HEK293 (cell line): ENCODE data around the gene IRS1.

Source experiments
- CTCF ChIA-PET: fragments of 350-600 bp; formaldehyde crosslinking; extraction: SDS; loops from one replicate; lab custom pipeline; 2021; ENCODE audit warnings: antibody characterized with exemption; lab: Yijun Ruan, JAX
- POLR2A ChIA-PET: fragments of 300-600 bp; formaldehyde crosslinking; extraction: SDS; loops from one replicate; lab custom pipeline; 2020; ENCODE audit warnings: antibody characterized with exemption, inconsistent platforms; lab: Yijun Ruan, JAX
- H3K27ac ChIP-seq: fragments of 200-500 bp; sonication (Bioruptor generic); 2 replicates; pipeline ENCODE4 v1.5.1; 2014; ENCODE audit warnings: low read depth, low read length, control low read depth, inconsistent platforms; ENCODE audit errors: extremely low read depth
- H3K36me3 ChIP-seq, 2 experiments: fragments of 200-500 bp in 1 of 2; sonication (Bioruptor generic) in 1 of 2; 1 replicate in 1 of 2; 2 replicates in 1 of 2; pipeline ENCODE4 v1.5.1; 2014 to 2017; ENCODE audit warnings: inconsistent platforms in 2 of 2, low read length in 2 of 2; ENCODE audit not compliant: control insufficient read depth in 2 of 2, insufficient read depth in 1 of 2
- H3K4me1 ChIP-seq: fragments of 200-500 bp; sonication (Bioruptor generic); 2 replicates; pipeline ENCODE4 v1.5.1; 2014; ENCODE audit warnings: mild to moderate bottlenecking, low read length, inconsistent platforms; ENCODE audit not compliant: control insufficient read depth, insufficient read depth
- H3K4me3 ChIP-seq: 2 replicates; pipeline ENCODE4 v1.5.1; 2011; ENCODE audit warnings: low read depth, mild to moderate bottlenecking, control low read depth, low read length, moderate library complexity
- H3K9me3 ChIP-seq: fragments of 200-500 bp; sonication (Bioruptor generic); 2 replicates; pipeline ENCODE4 v1.5.1; 2014; ENCODE audit warnings: low read depth, low read length, inconsistent platforms; ENCODE audit not compliant: control insufficient read depth, insufficient read depth
- BCL11A ChIP-seq: fragments of 450-650 bp; formaldehyde crosslinking; IDR thresholded peaks from 2 replicates; pipeline ENCODE4 v1.5.1; 2016; ENCODE audit warnings: low read depth, missing biosample characterization, missing genetic modification characterization
- BCL6B ChIP-seq: fragments of 450-650 bp; formaldehyde crosslinking; IDR thresholded peaks from 2 replicates; pipeline ENCODE4 v1.5.1; 2017; ENCODE audit warnings: missing biosample characterization, missing genetic modification characterization
- KLF10 ChIP-seq: fragments of 450-650 bp; IDR thresholded peaks from 2 replicates; pipeline ENCODE4 v1.5.1; 2018; ENCODE audit warnings: missing biosample characterization, mild to moderate bottlenecking, missing genetic modification characterization
- MZF1 ChIP-seq: fragments of 450-650 bp; formaldehyde crosslinking; IDR thresholded peaks from 2 replicates; pipeline ENCODE4 v1.5.1; 2017; ENCODE audit warnings: missing biosample characterization, missing genetic modification characterization, borderline replicate concordance
- PRDM1 ChIP-seq: fragments of 450-650 bp; formaldehyde crosslinking; IDR thresholded peaks from 2 replicates; pipeline ENCODE4; 2016; ENCODE audit warnings: missing biosample characterization, missing genetic modification characterization
- WT1 ChIP-seq: fragments of 450-650 bp; formaldehyde crosslinking; IDR thresholded peaks from 2 replicates; pipeline ENCODE4 v1.5.1; 2016; ENCODE audit warnings: missing biosample characterization, missing genetic modification characterization
- ZNF132 ChIP-seq: fragments of 450-650 bp; formaldehyde crosslinking; IDR thresholded peaks from 2 replicates; pipeline ENCODE4 v1.5.1; 2017; ENCODE audit warnings: missing biosample characterization, missing genetic modification characterization, borderline replicate concordance
- ZNF146 ChIP-seq: fragments of 450-650 bp; formaldehyde crosslinking; IDR thresholded peaks from 2 replicates; pipeline ENCODE4 v1.5.1; 2016; ENCODE audit warnings: missing biosample characterization, missing genetic modification characterization
- ZNF274 ChIP-seq, 2 experiments: fragments of 200-500 bp in 1 of 2; fragments of 450-650 bp in 1 of 2; sonication (Bioruptor generic) in 1 of 2; formaldehyde crosslinking in 1 of 2; IDR thresholded peaks; 2 replicates each; pipeline versions ENCODE4 v1.5.1 to v1.6.1; 2014 to 2016; ENCODE audit warnings: borderline replicate concordance in 1 of 2, inconsistent platforms in 1 of 2, low read length in 1 of 2, missing biosample characterization in 1 of 2, missing genetic modification characterization in 1 of 2
- ZNF341 ChIP-seq: fragments of 450-650 bp; formaldehyde crosslinking; IDR thresholded peaks from 2 replicates; pipeline ENCODE4; 2016; ENCODE audit warnings: low read depth, missing biosample characterization, missing genetic modification characterization
- ZNF366 ChIP-seq: fragments of 450-650 bp; formaldehyde crosslinking; conservative IDR thresholded peaks from 2 replicates; pipeline ENCODE4 v1.5.1; 2016; ENCODE audit warnings: missing biosample characterization, missing genetic modification characterization
- ZNF37A ChIP-seq: fragments of 450-650 bp; IDR thresholded peaks from 2 replicates; pipeline ENCODE4 v1.5.1; 2018; ENCODE audit warnings: missing biosample characterization, missing genetic modification characterization
- ZNF677 ChIP-seq: fragments of 450-650 bp; IDR thresholded peaks from 2 replicates; pipeline ENCODE4 v1.5.0; 2018; ENCODE audit warnings: missing biosample characterization, mild to moderate bottlenecking, missing genetic modification characterization, moderate library complexity
- ZNF692 ChIP-seq: fragments of 450-650 bp; formaldehyde crosslinking; IDR thresholded peaks from 2 replicates; pipeline ENCODE4 v1.5.1; 2016; ENCODE audit warnings: missing biosample characterization, missing genetic modification characterization
- ZNF792 ChIP-seq: fragments of 450-650 bp; formaldehyde crosslinking; IDR thresholded peaks from 2 replicates; pipeline ENCODE4 v1.5.1; 2016; ENCODE audit warnings: missing biosample characterization, missing genetic modification characterization
- ZNF830 ChIP-seq: fragments of 450-650 bp; IDR thresholded peaks from 2 replicates; pipeline ENCODE4 v1.5.0; 2018; ENCODE audit warnings: missing biosample characterization, missing genetic modification characterization, low read depth, mild to moderate bottlenecking, moderate library complexity
- ZSCAN4 ChIP-seq: fragments of 450-650 bp; formaldehyde crosslinking; IDR thresholded peaks from 2 replicates; pipeline ENCODE4 v1.5.1; 2017; ENCODE audit warnings: missing biosample characterization, missing genetic modification characterization
- TF ChIP-seq, protein P1 (sequence below): fragments of 450-650 bp; formaldehyde crosslinking; optimal IDR thresholded peaks from 2 replicates; pipeline ENCODE3; 2016; ENCODE audit warnings: missing biosample characterization, mild to moderate bottlenecking, missing genetic modification characterization
- TF ChIP-seq, protein P2 (sequence below): fragments of 450-650 bp; formaldehyde crosslinking; IDR thresholded peaks from 2 replicates; pipeline ENCODE4 v1.5.1; 2016; ENCODE audit warnings: missing biosample characterization, missing genetic modification characterization

IRS1 gene

GRCh38 chr2:226717719-226718118, 81.9 kb downstream of the IRS1 start:
- no peaks in the 10 kb centered on the region for H3K36me3 ChIP-seq
- no peak overlapping the region for H3K27ac ChIP-seq
- TF ChIP-seq MZF1 = no peak
- no peak for TF ChIP-seq ZNF37A (tag by site-specific recombination)
- TF ChIP-seq ZSCAN4 = no peak
- TF ChIP-seq ZNF366 (tag by site-specific recombination) = no peak
- TF ChIP-seq BCL6B (tag by site-specific recombination) = no peak
- TF ChIP-seq ZNF677 (tag by site-specific recombination) = no peak
- TF ChIP-seq, protein P1, sequence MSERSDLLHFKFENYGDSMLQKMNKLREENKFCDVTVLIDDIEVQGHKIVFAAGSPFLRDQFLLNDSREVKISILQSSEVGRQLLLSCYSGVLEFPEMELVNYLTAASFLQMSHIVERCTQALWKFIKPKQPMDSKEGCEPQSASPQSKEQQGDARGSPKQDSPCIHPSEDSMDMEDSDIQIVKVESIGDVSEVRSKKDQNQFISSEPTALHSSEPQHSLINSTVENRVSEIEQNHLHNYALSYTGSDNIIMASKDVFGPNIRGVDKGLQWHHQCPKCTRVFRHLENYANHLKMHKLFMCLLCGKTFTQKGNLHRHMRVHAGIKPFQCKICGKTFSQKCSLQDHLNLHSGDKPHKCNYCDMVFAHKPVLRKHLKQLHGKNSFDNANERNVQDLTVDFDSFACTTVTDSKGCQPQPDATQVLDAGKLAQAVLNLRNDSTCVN = no peak
- TF ChIP-seq ZNF792 (tag by site-specific recombination) = no peak
- TF ChIP-seq, protein P2, sequence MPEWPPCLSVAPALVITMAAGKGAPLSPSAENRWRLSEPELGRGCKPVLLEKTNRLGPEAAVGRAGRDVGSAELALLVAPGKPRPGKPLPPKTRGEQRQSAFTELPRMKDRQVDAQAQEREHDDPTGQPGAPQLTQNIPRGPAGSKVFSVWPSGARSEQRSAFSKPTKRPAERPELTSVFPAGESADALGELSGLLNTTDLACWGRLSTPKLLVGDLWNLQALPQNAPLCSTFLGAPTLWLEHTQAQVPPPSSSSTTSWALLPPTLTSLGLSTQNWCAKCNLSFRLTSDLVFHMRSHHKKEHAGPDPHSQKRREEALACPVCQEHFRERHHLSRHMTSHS = no peak
- no peak for TF ChIP-seq ZNF146 (tag by site-specific recombination)
- no peak for TF ChIP-seq ZNF132 (tag by site-specific recombination)
- no peak for TF ChIP-seq BCL11A (tag by site-specific recombination)
- TF ChIP-seq PRDM1 (tag by site-specific recombination) = no peak
- no peak for TF ChIP-seq KLF10 (tag by site-specific recombination)
- TF ChIP-seq ZNF830 (tag by site-specific recombination) = no peak
- no peaks in the 10 kb centered on the region for H3K9me3 ChIP-seq
- no peaks in the 10 kb centered on the region for H3K4me1 ChIP-seq
- ChIA-PET POLR2A (interaction anchor here (0.5 kb wide), 1 partner anchor 55 kb away, joined by 5 read pairs; no protein-coding TSS in a partner anchor), CTCF (interaction anchor here (0.5 to 0.8 kb wide), 2 partner anchors 288 to 316 kb away, joined by 3 to 4 read pairs; no protein-coding TSS in a partner anchor)
- no peak overlapping the region for H3K4me3 ChIP-seq

GRCh38 chr2:226716126-226716525, 83.5 kb downstream of the IRS1 start:
- Histone ChIP-seq H3K9me3 (no peaks in the 10 kb centered on the region), H3K36me3 (no peaks in the 10 kb centered on the region), H3K4me1 (no peaks in the 10 kb centered on the region), H3K4me3 (no peak overlapping the region), H3K27ac (no peak overlapping the region)
- no peak for TF ChIP-seq ZNF341 (tag by site-specific recombination)
- no peak for TF ChIP-seq WT1 (tag by site-specific recombination)
- TF ChIP-seq ZNF274 (IDR thresholded peaks at IDR 0.05; ENCODE audit: low read length) = no peak
- no peak for TF ChIP-seq ZNF274 (tag by site-specific recombination; IDR thresholded peaks at IDR 0.05; ENCODE audit: borderline replicate concordance)
- TF ChIP-seq ZNF692 = no peak
- POLR2A ChIA-PET = interaction anchor here (1.6 kb wide), 1 partner anchor 43 kb away, joined by 3 read pairs; no protein-coding TSS in a partner anchor
- CTCF ChIA-PET = interaction anchor here (1.1 to 1.6 kb wide), 2 partner anchors 9 to 238 kb away, joined by 3 to 4 read pairs; no protein-coding TSS in a partner anchor
